Liver (tissue), 9 donors: ENCODE data around the gene CTSA. TPM values are rescaled to one million over a fixed set of nuclear protein-coding genes. Genes with fewer than 3 reads are reported as not detected.

Experiments
- DNase-seq: peaks from one replicate; pipeline ENCODE4 v3.0.0-alpha.2; 2017; ENCODE audit warnings: low spot score
- H3K27ac ChIP-seq, 2 donors: one replicate each; pipeline ENCODE4 v1.7.0; 2013; ENCODE audit warnings: inconsistent platforms in 2 of 2, low read length in 2 of 2, control low read depth in 1 of 2, low read depth in 1 of 2, mild to moderate bottlenecking in 1 of 2
- H3K27me3 ChIP-seq, 4 donors: one replicate each; pipeline versions ENCODE4 v1.6.1 to v1.7.0; 2013; ENCODE audit warnings: low read length in 3 of 4, inconsistent platforms in 1 of 4, mild to moderate bottlenecking in 1 of 4, moderate library complexity in 1 of 4; ENCODE audit not compliant: control insufficient read depth in 4 of 4, insufficient read depth in 4 of 4
- H3K36me3 ChIP-seq, 4 donors: one replicate each; pipeline versions ENCODE4 v1.6.1 to v1.7.0; 2013; ENCODE audit warnings: low read length in 3 of 4, mild to moderate bottlenecking in 3 of 4, low read depth in 1 of 4, moderate library complexity in 1 of 4; ENCODE audit not compliant: control insufficient read depth in 4 of 4, insufficient read depth in 3 of 4
- H3K4me1 ChIP-seq, 4 donors: one replicate each; pipeline versions ENCODE4 v1.6.1 to v1.7.0; 2013; ENCODE audit warnings: low read length in 3 of 4, mild to moderate bottlenecking in 3 of 4, moderate library complexity in 1 of 4; ENCODE audit not compliant: control insufficient read depth in 4 of 4, insufficient read depth in 4 of 4
- H3K4me3 ChIP-seq, 3 donors: one replicate each; pipeline versions ENCODE4 v1.6.1 to v1.7.0; 2013; ENCODE audit warnings: low read length in 3 of 3, control low read depth in 1 of 3, low read depth in 1 of 3, mild to moderate bottlenecking in 1 of 3
- H3K9ac ChIP-seq, 2 donors: one replicate each; pipeline ENCODE4 v1.7.0; 2013; ENCODE audit warnings: low read length in 2 of 2, mild to moderate bottlenecking in 2 of 2, moderate library complexity in 2 of 2, control low read depth in 1 of 2, low read depth in 1 of 2
- H3K9me3 ChIP-seq, 4 donors: one replicate each; pipeline versions ENCODE4 v1.6.1 to v1.7.0; 2013; ENCODE audit warnings: low read length in 3 of 4; ENCODE audit not compliant: control insufficient read depth in 4 of 4
- ATF3 ChIP-seq: IDR thresholded peaks from 2 replicates; pipeline ENCODE4 v1.6.1; 2016; ENCODE audit warnings: antibody characterized with exemption
- EGR1 ChIP-seq, 2 donors: IDR thresholded peaks; 2 replicates each; pipeline ENCODE4 v1.6.1; 2016 to 2018; ENCODE audit warnings: antibody characterized with exemption in 2 of 2, low read depth in 2 of 2
- FOXA1 ChIP-seq: IDR thresholded peaks from 2 replicates; pipeline ENCODE4 v1.6.1; 2016; ENCODE audit warnings: antibody characterized with exemption
- GABPA ChIP-seq, 2 donors: IDR thresholded peaks in 1 of 2; conservative IDR thresholded peaks in 1 of 2; 2 replicates each; pipeline ENCODE4 v1.6.1; 2016; ENCODE audit warnings: antibody characterized with exemption in 2 of 2, mild to moderate bottlenecking in 1 of 2, moderate library complexity in 1 of 2
- HNF4A ChIP-seq, 2 donors: conservative IDR thresholded peaks; 2 replicates each; pipeline ENCODE4 v1.6.1; 2016; ENCODE audit warnings: antibody characterized with exemption in 2 of 2, mild to moderate bottlenecking in 2 of 2
- JUND ChIP-seq, 2 donors: IDR thresholded peaks; 2 replicates each; pipeline ENCODE4 v1.6.1; 2016; ENCODE audit warnings: antibody characterized with exemption in 2 of 2
- NR2F2 ChIP-seq: IDR thresholded peaks from 2 replicates; pipeline ENCODE4 v1.6.1; 2016; ENCODE audit warnings: antibody characterized with exemption
- RAD21 ChIP-seq, 2 donors: IDR thresholded peaks; 2 replicates each; pipeline ENCODE4 v1.6.1; 2016; ENCODE audit warnings: antibody characterized with exemption in 2 of 2, mild to moderate bottlenecking in 2 of 2
- REST ChIP-seq: IDR thresholded peaks from 2 replicates; pipeline ENCODE4 v1.6.1; 2016; ENCODE audit warnings: antibody characterized with exemption, mild to moderate bottlenecking
- RXRA ChIP-seq, 2 donors: IDR thresholded peaks; 2 replicates each; pipeline ENCODE4 v1.6.1; 2017 to 2018; ENCODE audit warnings: antibody characterized with exemption in 2 of 2, mild to moderate bottlenecking in 1 of 2
- ZBTB33 ChIP-seq: IDR thresholded peaks from 2 replicates; pipeline ENCODE4 v1.6.1; 2016; ENCODE audit warnings: antibody characterized with exemption
- WGBS: extraction: QIAGEN DNeasy Blood & Tissue Kit; methylation state at CpG from one replicate; pipeline ENCODE4 v1.1.7; 2013; 5-methylcytosine and 5-hydroxymethylcytosine counted together
- polyA plus RNA-seq, 2 donors: library from polyadenylated mRNA; stranded (reverse) in 1 of 2; unstranded in 1 of 2; fragments of 200-250 nt in 1 of 2; fragments of >200 nt in 1 of 2; fragmentation: Nextera tagmentation in 1 of 2; extraction: Ambion mirVana in 1 of 2; gene quantifications; one replicate each; pipeline versions ENCODE4 v1.2.1 to v1.2.3, GENCODE V29; 2013 to 2015
- total RNA-seq, 2 donors: library from RNA; depleted of rRNA; stranded (reverse); fragments of >200 nt; gene quantifications; one replicate each; pipeline ENCODE4 v1.2.3, GENCODE V29; 2014
- TF ChIP-seq, protein P1 (sequence below): IDR thresholded peaks from 2 replicates; pipeline ENCODE4 v1.6.1; 2016; ENCODE audit warnings: antibody characterized with exemption
- TF ChIP-seq, protein P2 (sequence below): fragments of 150-350 bp; IDR thresholded peaks from 2 replicates; pipeline ENCODE4 v1.5.1; 2017; ENCODE audit warnings: improper control_type of control experiment, low read depth, low read length; ENCODE audit not compliant: missing input control
- donor health status: healthy.
- donor health status: healthy.
- donor health status: healthy.
- donor health status: healthy.
- donor health status: healthy.

Gene CTSA
- total and polyA plus RNA-seq, 4 donors: 45.6 to 151 (median 76.4) TPM

GRCh38 chr20:45892828-45893500, 1.8 kb downstream of the CTSA start:
- DNase-seq: no peak
- 62% methylated on average over 4 of the region's 4 CpGs for WGBS
- TF ChIP-seq GABPA (IDR thresholded peaks at IDR 0.05 in 1 of 2, conservative IDR thresholded peaks at IDR 0.05 in 1 of 2): no peak
- TF ChIP-seq NR2F2: no peak
- TF ChIP-seq, protein P1, sequence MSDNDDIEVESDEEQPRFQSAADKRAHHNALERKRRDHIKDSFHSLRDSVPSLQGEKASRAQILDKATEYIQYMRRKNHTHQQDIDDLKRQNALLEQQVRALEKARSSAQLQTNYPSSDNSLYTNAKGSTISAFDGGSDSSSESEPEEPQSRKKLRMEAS: no peak
- TF ChIP-seq, protein P2, sequence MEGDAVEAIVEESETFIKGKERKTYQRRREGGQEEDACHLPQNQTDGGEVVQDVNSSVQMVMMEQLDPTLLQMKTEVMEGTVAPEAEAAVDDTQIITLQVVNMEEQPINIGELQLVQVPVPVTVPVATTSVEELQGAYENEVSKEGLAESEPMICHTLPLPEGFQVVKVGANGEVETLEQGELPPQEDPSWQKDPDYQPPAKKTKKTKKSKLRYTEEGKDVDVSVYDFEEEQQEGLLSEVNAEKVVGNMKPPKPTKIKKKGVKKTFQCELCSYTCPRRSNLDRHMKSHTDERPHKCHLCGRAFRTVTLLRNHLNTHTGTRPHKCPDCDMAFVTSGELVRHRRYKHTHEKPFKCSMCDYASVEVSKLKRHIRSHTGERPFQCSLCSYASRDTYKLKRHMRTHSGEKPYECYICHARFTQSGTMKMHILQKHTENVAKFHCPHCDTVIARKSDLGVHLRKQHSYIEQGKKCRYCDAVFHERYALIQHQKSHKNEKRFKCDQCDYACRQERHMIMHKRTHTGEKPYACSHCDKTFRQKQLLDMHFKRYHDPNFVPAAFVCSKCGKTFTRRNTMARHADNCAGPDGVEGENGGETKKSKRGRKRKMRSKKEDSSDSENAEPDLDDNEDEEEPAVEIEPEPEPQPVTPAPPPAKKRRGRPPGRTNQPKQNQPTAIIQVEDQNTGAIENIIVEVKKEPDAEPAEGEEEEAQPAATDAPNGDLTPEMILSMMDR: no peak
- Histone ChIP-seq H3K4me1 (peaks cover 2 to 48% (median 39%) of the 10 kb centered on the region in 4 donors), H3K27me3 (no peaks in the 10 kb centered on the region), H3K27ac (no peak overlapping the region), H3K36me3 (peaks cover 12 to 41% (median 19%) of the 10 kb centered on the region in 4 donors), H3K9ac (no peak overlapping the region), H3K4me3 (no peak overlapping the region), H3K9me3 (no peaks in the 10 kb centered on the region)

GRCh38 chr20:45893831-45894230, 2.7 kb downstream of the CTSA start:
- no peak overlapping the region for H3K4me3 ChIP-seq
- H3K36me3 ChIP-seq: peaks cover 16 to 49% (median 22%) of the 10 kb centered on the region in 4 donors
- no peaks in the 10 kb centered on the region for H3K9me3 ChIP-seq
- no peak for TF ChIP-seq EGR1 (IDR thresholded peaks at IDR 0.05; ENCODE audit: low read depth in 2 of 2)
- TF ChIP-seq RXRA (IDR thresholded peaks at IDR 0.05): no peak
- TF ChIP-seq ATF3: no peak
- TF ChIP-seq GABPA (IDR thresholded peaks at IDR 0.05 in 1 of 2, conservative IDR thresholded peaks at IDR 0.05 in 1 of 2): no peak
- no peak for TF ChIP-seq FOXA1
- no peak for TF ChIP-seq HNF4A (conservative IDR thresholded peaks at IDR 0.05)
- no peak for TF ChIP-seq ZBTB33
- TF ChIP-seq JUND (IDR thresholded peaks at IDR 0.05): no peak
- no peak for TF ChIP-seq RAD21 (IDR thresholded peaks at IDR 0.05)
- no peak for TF ChIP-seq REST
- no peak for TF ChIP-seq NR2F2
- H3K27ac ChIP-seq: no peak overlapping the region
- no peak for DNase-seq
- 94% methylated on average over 4 of the region's 4 CpGs for WGBS
- H3K27me3 ChIP-seq: no peaks in the 10 kb centered on the region
- peaks cover 0 to 41% (median 33%) of the 10 kb centered on the region in 4 donors for H3K4me1 ChIP-seq
- H3K9ac ChIP-seq: no peak overlapping the region
